T-helper 17 cell (primary cell): ENCODE results near the gene SH3BP4. TPM values are rescaled to one million over a fixed set of nuclear protein-coding genes. Genes with fewer than 3 reads are reported as not detected.

ENCODE experiments used
- ATAC-seq: fragments of 150-1000 bp; cut with Tn5 transposase; 2 replicates; pipeline ENCODE4 v1.10.0; 2021; ENCODE audit warnings: mild to moderate bottlenecking, moderate library complexity
- DNase-seq, 3 donors: peaks; one replicate each; pipeline versions ENCODE4 v3.0.0 to v3.0.0-alpha.2; 2020 to 2021
- H3K9me3 ChIP-seq: one replicate; pipeline ENCODE4 v1.7.0; 2013; ENCODE audit warnings: low read length, mild to moderate bottlenecking; ENCODE audit not compliant: control insufficient read depth, poor library complexity, severe bottlenecking
- H3K27ac Mint-ChIP-seq: one replicate; pipeline ENCODE4 v1.8.0; 2022; ENCODE audit warnings: mild to moderate bottlenecking, moderate library complexity, mixed read lengths
- H3K27me3 Mint-ChIP-seq: one replicate; pipeline ENCODE4 v1.8.0; 2022; ENCODE audit warnings: mixed read lengths
- H3K36me3 Mint-ChIP-seq: one replicate; pipeline ENCODE4 v1.8.0; 2022; ENCODE audit warnings: low read depth, mixed read lengths
- H3K4me1 Mint-ChIP-seq: one replicate; pipeline ENCODE4 v1.8.0; 2022; ENCODE audit warnings: mild to moderate bottlenecking, mixed read lengths
- H3K4me3 Mint-ChIP-seq: one replicate; pipeline ENCODE4 v1.8.0; 2022; ENCODE audit warnings: mild to moderate bottlenecking, moderate library complexity, mixed read lengths
- total RNA-seq, 4 donors: library from RNA in 2 of 4; stranded (reverse) in 2 of 4; gene quantifications; one replicate each; pipeline ENCODE4 v1.2.3 and lab custom pipeline; 2022 to 2026

SH3BP4 gene
- total RNA-seq, 2 donors from 2014 or later: 0.15 to 0.94 TPM

DNA sequence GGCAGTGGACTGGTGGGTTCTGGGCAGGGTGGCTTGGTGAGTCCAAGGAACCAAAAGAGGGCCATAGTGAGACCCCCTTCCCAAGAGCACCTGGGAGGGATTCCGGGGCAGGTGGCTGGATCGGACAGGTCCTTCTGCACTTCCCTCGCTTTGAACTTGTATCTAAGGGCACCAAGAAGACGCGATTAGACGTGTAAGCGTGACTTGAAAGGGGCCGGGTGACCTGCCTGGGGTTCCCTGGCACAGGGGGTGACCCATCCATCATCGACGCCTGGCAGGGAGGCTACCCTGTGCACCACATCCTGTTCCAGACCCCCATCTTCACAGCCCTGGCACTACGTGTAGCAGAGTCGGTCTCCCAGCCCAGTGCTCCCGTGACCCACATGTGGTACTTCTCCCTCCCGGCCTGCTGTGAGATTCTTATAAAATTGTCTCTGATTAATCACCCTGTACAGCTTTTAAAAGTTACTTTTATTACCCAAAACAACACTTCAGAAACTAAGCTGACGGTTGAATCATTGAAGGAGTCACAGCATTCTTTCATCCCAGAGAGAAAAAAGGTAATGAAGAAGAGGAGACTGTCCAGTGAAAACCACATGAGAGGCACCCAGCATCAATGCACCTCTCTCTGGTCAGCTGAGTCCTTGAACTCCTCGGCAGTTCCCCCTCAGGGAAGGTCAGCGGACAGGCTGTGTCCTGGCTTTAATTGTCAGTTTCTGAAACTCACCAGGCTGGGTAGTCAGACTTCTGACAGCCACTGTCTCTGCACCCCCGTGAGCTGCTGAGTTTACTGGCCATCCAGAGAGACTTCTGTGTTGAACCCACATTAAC is 13.0 kb downstream of the SH3BP4 start:
- ATAC-seq (no peak), DNase-seq (no peak)
- peaks cover 2% of the 10 kb centered on the region for H3K4me1 Mint-ChIP-seq
- no peaks in the 10 kb centered on the region for H3K9me3 ChIP-seq
- no peaks in the 10 kb centered on the region for H3K36me3 Mint-ChIP-seq
- peaks cover 13% of the 10 kb centered on the region for H3K27me3 Mint-ChIP-seq
- no peak overlapping the region for H3K4me3 Mint-ChIP-seq
- H3K27ac Mint-ChIP-seq: no peak overlapping the region

DNA sequence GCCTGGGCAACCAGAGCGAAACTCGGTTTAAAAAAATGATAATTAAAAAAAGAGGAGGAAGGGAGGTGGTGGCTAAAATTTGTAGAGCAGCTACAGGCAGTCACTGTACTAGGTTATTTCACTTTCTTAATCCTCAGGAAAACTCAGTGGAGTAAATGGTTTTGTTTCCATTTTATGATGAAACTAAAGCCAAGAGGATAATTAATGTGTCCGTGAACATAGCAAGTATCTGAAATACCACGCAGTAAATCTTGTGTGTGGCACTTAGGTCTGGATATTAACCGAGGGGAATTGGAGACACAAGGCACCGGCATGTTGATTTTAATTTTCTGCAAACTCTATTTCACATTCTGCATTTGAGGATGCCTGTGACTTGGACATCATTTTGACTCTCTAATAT is 14.5 kb downstream of the SH3BP4 start:
- Mint-ChIP-seq H3K4me3 (no peak overlapping the region), H3K36me3 (no peaks in the 10 kb centered on the region), H3K4me1 (no peaks in the 10 kb centered on the region), H3K27ac (no peak overlapping the region), H3K27me3 (peaks cover 18% of the 10 kb centered on the region)
- ATAC-seq (no peak), DNase-seq (no peak)
- H3K9me3 ChIP-seq: no peaks in the 10 kb centered on the region

DNA sequence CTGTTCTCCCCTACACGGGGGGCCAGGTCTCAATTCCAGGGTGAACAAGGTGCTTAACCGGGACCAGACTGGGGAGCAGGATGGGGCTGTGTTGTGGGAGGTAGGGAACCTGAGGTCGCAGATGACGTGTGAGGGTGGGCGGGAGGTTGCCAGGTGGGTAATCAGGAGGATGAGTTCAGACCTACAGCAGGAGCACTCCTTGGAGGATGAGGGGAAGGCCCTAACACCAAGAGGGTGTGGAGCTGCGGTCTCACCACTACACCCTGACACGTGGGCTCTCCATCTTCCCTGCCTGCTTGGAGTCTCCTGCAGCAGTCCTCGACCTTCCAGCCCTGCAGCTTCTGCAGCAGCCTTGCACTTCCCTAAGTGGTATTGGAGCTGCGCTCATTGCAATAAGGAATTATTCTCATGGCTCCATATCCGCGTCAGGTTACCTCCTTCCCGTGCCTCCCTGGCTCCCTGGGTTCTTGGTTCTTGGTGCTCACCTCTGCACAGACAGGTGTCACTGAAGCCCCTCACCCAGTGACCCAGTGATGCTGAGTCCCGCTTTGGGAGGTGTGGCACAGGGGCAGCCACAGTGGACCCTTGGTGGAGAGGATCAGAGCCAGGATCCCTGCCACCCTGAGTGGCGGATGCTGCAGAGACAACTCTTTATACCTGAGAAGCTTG is 15.5 kb downstream of the SH3BP4 start:
- Mint-ChIP-seq H3K36me3 (no peaks in the 10 kb centered on the region), H3K27me3 (peaks cover 22% of the 10 kb centered on the region), H3K27ac (no peak overlapping the region), H3K4me1 (no peaks in the 10 kb centered on the region), H3K4me3 (no peak overlapping the region)
- DNase-seq: no peak
- no peaks in the 10 kb centered on the region for H3K9me3 ChIP-seq
- ATAC-seq: no peak

DNA sequence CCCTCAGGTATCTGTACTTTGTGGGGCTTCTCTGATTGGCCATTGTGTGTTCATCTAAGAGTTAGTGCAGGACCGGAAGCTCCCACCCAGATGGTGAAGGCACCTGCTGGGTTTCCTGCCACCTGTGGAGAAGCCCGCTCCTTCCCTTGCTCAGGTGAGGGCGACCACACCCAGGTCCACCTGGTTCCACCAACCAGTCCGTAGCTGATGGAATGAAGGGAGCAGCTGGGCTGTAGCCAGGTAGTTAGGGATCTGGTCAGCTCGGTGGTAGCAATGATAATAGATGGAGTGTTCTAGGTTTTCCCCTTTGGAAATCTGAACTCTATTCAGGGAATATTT is 16.0 kb downstream of the SH3BP4 start:
- H3K4me3 Mint-ChIP-seq: no peak overlapping the region
- H3K4me1 Mint-ChIP-seq: no peaks in the 10 kb centered on the region
- no peaks in the 10 kb centered on the region for H3K9me3 ChIP-seq
- no peaks in the 10 kb centered on the region for H3K36me3 Mint-ChIP-seq
- DNase-seq (no peak), ATAC-seq (no peak)
- H3K27me3 Mint-ChIP-seq: peaks cover 26% of the 10 kb centered on the region
- H3K27ac Mint-ChIP-seq: no peak overlapping the region

DNA sequence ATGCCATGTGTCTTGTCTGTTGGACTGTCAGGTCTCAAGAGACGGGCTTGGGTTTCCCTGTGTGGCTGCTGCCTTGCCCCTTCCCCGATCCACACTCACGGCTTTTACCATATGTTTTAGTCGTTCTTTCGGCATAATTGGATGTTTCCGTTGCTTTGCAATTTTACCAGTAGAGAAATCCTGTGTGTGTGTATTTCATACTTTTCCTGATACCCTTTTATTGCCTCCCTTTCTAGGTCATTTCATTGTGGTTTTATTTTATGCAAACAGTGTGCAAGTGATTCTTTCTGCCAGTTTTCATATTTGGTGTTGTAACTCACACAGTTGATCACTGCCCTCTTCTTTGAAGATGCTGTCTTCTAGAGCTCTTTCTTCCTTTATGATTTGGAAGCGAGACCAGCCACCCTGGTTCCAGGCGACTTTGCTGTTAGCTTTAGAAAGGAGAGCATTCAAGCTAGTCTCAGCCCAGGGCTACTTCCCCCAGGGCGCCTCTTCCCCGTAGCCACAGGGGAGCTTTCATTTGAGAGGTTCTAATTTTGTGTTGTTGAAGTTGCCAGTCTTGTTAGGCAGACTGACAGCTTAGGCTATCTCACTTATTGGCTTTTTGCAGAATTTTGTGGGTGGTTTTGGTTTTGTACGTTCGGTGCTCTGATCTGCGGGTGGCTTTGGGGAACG is 17.0 kb downstream of the SH3BP4 start:
- H3K36me3 Mint-ChIP-seq: no peaks in the 10 kb centered on the region
- no peak for ATAC-seq
- no peak overlapping the region for H3K4me3 Mint-ChIP-seq
- H3K27ac Mint-ChIP-seq: no peak overlapping the region
- no peak for DNase-seq
- H3K9me3 ChIP-seq: no peaks in the 10 kb centered on the region
- H3K4me1 Mint-ChIP-seq: no peaks in the 10 kb centered on the region
- H3K27me3 Mint-ChIP-seq: peaks cover 35% of the 10 kb centered on the region

DNA sequence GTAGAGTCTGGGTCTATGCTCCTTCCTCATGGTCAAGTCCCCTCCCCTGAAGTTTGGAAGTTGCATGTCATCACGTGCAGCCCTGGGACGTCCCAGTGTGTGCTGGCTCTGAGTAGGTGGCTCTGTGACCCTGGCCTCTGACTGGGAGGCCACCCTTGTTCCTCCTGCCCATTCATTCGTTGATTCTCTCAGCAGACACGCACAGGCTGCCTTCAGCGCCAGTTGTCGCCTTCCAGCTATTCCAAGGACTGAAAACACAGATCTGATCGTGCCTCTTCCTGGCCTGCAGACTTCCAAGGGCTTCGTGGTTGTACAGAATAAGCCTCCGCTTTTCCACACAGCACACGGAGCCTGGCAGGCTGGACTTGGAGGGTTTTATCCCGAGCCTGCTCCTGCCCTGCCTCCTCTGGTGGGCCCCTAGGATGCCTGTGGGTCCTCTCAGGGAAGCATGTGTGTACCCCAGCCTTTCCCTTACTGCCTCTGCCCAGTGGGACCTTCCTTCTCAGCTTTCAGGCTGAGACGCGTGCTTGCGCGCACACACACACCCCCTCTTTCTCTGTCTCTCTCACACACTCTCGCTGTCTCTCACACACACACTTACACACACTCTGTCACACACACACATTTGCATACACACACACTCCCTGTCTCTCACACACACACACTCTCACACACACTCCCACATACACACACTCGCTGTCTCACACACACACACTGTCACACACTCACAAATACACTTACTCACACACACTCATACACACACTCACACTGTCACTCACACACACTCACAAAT is 17.7 kb downstream of the SH3BP4 start:
- ATAC-seq: no peak
- H3K4me3 Mint-ChIP-seq: no peak overlapping the region
- no peak for DNase-seq
- no peaks in the 10 kb centered on the region for H3K4me1 Mint-ChIP-seq
- no peaks in the 10 kb centered on the region for H3K36me3 Mint-ChIP-seq
- no peaks in the 10 kb centered on the region for H3K9me3 ChIP-seq
- no peak overlapping the region for H3K27ac Mint-ChIP-seq
- H3K27me3 Mint-ChIP-seq: peaks cover 36% of the 10 kb centered on the region

DNA sequence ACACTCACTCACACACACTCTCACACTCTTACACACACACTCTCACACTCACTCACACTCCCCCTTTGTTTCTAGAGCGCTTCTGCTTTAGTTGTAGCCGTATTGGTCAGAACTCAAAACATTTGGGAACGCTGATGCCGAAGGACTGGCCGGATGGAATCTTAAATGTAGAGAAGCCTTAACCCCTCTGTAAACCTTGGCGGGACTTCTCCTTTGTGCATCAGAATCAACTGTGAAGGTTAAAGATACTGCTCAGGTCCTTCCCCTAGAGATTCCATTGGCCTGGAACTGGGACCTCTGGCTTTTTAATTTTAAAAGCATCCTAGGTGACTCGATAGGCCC is 18.3 kb downstream of the SH3BP4 start:
- H3K4me3 Mint-ChIP-seq: no peak overlapping the region
- DNase-seq (no peak), ATAC-seq (no peak)
- H3K27me3 Mint-ChIP-seq: peaks cover 42% of the 10 kb centered on the region
- no peaks in the 10 kb centered on the region for H3K36me3 Mint-ChIP-seq
- no peaks in the 10 kb centered on the region for H3K4me1 Mint-ChIP-seq
- no peak overlapping the region for H3K27ac Mint-ChIP-seq
- no peaks in the 10 kb centered on the region for H3K9me3 ChIP-seq

DNA sequence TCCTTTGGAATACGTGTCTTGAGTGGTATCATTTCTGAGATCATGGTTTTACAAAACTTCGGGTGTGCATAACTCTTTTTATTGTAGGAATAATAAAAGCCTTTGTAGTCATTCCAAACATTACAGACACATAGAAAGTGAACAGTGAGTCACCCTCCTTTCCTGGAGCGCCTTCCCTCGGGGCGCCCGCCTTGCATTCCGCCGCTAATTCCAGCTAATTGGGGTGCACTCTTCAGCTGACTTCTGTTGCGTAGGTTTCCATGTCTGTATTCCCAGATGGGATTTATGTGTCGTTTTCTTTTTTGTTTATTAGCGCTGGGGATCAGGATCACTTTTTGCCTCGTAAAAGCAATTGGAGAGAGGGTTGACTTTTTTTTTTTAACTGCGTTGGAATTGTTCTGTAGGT is 18.7 kb downstream of the SH3BP4 start:
- ATAC-seq (no peak), DNase-seq (no peak)
- H3K4me1 Mint-ChIP-seq: no peaks in the 10 kb centered on the region
- no peak overlapping the region for H3K4me3 Mint-ChIP-seq
- no peaks in the 10 kb centered on the region for H3K9me3 ChIP-seq
- H3K27ac Mint-ChIP-seq: no peak overlapping the region
- peaks cover 43% of the 10 kb centered on the region for H3K27me3 Mint-ChIP-seq
- H3K36me3 Mint-ChIP-seq: no peaks in the 10 kb centered on the region

DNA sequence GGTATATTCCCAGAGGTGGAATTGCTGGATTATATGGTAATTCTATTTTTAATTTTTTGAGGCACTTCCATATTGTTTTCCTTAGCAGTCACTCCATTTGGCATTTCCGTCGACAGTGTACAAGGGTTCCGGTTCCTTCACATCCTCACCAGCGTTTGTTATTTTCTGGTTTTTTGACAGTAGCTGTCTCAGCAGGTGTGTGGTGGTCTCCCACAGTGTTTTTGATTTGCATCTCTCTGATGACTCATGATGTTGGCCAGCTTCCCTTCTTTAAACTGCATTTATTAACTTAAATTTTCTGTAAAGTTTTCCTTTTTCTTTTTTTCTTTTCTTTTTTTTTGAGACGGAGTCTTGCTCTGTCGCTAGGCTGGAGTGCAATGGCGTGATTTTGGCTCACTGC is 19.7 kb downstream of the SH3BP4 start:
- H3K4me3 Mint-ChIP-seq: no peak overlapping the region
- H3K27me3 Mint-ChIP-seq: peaks cover 43% of the 10 kb centered on the region
- ATAC-seq (no peak), DNase-seq (no peak)
- H3K4me1 Mint-ChIP-seq: no peaks in the 10 kb centered on the region
- H3K9me3 ChIP-seq: no peaks in the 10 kb centered on the region
- no peaks in the 10 kb centered on the region for H3K36me3 Mint-ChIP-seq
- H3K27ac Mint-ChIP-seq: no peak overlapping the region

DNA sequence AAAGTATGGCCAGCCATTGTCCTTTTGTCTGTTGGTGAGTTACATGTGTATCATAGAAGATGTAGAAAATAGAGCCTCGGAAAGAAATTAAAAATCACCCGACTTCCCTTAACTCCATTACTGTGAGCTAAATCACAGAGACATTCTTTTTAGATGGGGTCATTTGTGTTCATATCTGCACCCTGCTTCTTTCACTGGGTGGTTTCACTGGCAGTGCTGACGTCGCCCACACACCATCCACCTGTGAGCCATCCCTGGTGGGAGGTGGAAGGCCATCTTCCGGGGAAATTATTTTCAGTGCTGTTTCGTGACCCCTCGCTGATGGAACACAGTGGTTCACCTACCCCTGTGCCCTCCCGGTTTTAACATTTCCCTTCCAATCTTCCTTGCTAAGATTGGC is 21.2 kb downstream of the SH3BP4 start:
- ATAC-seq: no peak
- H3K36me3 Mint-ChIP-seq: no peaks in the 10 kb centered on the region

DNA sequence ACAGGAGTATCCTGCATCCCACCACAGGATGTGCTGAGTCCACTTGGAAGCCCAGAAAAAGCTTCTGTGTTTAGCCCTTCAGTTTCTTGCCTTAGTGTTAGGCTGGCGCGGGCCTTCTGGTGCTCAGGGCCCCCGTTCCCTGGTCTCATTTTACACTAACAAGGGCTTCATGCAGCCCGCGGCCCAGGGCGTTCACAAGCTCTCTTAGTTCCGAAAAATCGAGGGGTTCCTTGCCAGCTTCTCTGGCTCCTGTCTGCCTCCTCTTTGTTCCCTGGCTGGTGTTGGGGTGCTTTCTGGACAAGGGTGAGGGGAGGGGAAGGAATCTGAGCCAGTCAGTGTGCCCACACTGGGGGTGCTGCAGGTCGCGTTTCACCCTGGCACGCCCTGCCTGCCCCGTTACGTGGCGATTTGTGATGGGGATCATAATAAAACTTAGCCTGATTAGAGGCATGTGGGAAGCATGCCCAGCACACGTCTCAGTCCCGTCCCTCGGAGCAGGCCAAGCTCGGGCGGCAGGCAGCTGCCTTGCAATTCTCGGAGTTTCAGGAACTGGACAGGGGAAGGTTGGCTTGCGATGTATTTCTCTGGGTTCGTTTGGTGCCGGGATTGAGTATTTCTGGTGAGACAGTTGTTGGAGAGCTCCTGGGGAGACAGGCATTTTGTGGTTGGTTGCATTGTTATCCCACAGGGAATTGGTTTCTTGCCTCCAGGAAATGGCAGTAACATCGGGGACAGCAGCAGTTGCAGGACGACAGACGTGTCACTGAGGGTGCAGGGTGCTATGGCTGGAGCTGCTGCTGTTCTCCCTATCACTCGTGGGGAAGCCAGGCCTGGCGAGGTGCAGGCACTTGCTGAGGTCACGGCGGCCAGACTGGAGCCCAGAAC is 22.9 kb downstream of the SH3BP4 start:
- Mint-ChIP-seq H3K36me3 (no peaks in the 10 kb centered on the region), H3K27ac (no peak overlapping the region), H3K27me3 (peaks cover 36% of the 10 kb centered on the region), H3K4me3 (no peak overlapping the region), H3K4me1 (no peaks in the 10 kb centered on the region)
- no peak for ATAC-seq
- H3K9me3 ChIP-seq: no peaks in the 10 kb centered on the region
- DNase-seq: no peak

More for the DNA sequence above, 21.2 kb downstream of the SH3BP4 start:
- no peak overlapping the region for H3K27ac Mint-ChIP-seq
- H3K27me3 Mint-ChIP-seq: peaks cover 43% of the 10 kb centered on the region
- no peak for DNase-seq
- no peaks in the 10 kb centered on the region for H3K4me1 Mint-ChIP-seq
- H3K9me3 ChIP-seq: no peaks in the 10 kb centered on the region
- no peak overlapping the region for H3K4me3 Mint-ChIP-seq

DNA sequence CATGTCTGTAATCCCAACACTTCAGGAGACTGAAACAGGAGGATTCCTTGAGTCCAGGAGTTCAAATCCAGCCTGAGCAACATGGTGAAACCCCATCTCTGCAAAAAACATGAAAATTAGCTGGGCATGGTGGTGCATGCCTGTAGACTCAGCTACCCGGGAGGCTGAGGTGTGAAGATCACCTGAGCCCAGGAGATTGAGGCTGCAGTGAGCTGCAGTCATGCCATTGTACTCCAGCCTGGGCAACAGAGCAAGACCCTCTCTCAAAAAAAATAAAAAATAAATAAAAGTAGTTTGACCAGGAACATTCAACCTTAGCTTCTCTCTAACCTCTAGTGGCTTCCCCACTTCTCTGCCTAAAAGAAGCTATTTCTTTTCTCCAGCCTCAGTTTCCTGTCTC is 23.8 kb downstream of the SH3BP4 start:
- Mint-ChIP-seq H3K27ac (no peak overlapping the region), H3K36me3 (no peaks in the 10 kb centered on the region), H3K27me3 (peaks cover 34% of the 10 kb centered on the region), H3K4me1 (no peaks in the 10 kb centered on the region), H3K4me3 (no peak overlapping the region)
- no peak for DNase-seq
- no peaks in the 10 kb centered on the region for H3K9me3 ChIP-seq
- no peak for ATAC-seq
